ENCODE results near the gene CDKN2B-AS1. TPM values are rescaled to one million over a fixed set of nuclear protein-coding genes. Genes with fewer than 3 reads are reported as not detected.

Gene CDKN2B-AS1
- total RNA-seq, 2 donors from 2014 or later, result 0.62 TPM; not detected in 1

GRCh38 chr9:22148876-22149637, 154.5 kb downstream of the CDKN2B-AS1 start:
- Histone ChIP-seq H3K36me3 (no peaks in the 10 kb centered on the region), H3K4me3 (no peak overlapping the region), H3K27me3 (replicated peaks; ENCODE audit: insufficient read depth) (no peaks in the 10 kb centered on the region), H3K4me1 (replicated peaks) (no peaks in the 10 kb centered on the region), H3K27ac (no peak overlapping the region), H3K9me3 (no peaks in the 10 kb centered on the region)
- intact Hi-C loops (cut with DNase I), result no loop called here
- no peak for TF ChIP-seq POLR2A (IDR thresholded peaks at IDR 0.05)
- no peak for TF ChIP-seq POLR2AphosphoS5 (IDR thresholded peaks at IDR 0.05)
- TF ChIP-seq, protein P1, sequence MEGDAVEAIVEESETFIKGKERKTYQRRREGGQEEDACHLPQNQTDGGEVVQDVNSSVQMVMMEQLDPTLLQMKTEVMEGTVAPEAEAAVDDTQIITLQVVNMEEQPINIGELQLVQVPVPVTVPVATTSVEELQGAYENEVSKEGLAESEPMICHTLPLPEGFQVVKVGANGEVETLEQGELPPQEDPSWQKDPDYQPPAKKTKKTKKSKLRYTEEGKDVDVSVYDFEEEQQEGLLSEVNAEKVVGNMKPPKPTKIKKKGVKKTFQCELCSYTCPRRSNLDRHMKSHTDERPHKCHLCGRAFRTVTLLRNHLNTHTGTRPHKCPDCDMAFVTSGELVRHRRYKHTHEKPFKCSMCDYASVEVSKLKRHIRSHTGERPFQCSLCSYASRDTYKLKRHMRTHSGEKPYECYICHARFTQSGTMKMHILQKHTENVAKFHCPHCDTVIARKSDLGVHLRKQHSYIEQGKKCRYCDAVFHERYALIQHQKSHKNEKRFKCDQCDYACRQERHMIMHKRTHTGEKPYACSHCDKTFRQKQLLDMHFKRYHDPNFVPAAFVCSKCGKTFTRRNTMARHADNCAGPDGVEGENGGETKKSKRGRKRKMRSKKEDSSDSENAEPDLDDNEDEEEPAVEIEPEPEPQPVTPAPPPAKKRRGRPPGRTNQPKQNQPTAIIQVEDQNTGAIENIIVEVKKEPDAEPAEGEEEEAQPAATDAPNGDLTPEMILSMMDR (IDR thresholded peaks at IDR 0.05), result no peak
- DNase-seq (ENCODE audit: low spot score), result no peak

- WGBS, result 99% methylated on average over 9 of the region's 10 CpGs
- no peaks in the 10 kb centered on the region for H3K27me3 ChIP-seq (replicated peaks; ENCODE audit: insufficient read depth)
- no peak overlapping the region for H3K27ac ChIP-seq
- no peak overlapping the region for H3K4me3 ChIP-seq
- no peaks in the 10 kb centered on the region for H3K4me1 ChIP-seq (replicated peaks)
- no peak for DNase-seq (ENCODE audit: low spot score)
- no peaks in the 10 kb centered on the region for H3K36me3 ChIP-seq
- intact Hi-C loops (cut with DNase I), result no loop called here
- H3K9me3 ChIP-seq, result no peaks in the 10 kb centered on the region
- no peak for TF ChIP-seq POLR2AphosphoS5 (IDR thresholded peaks at IDR 0.05)
- TF ChIP-seq, protein P1 (IDR thresholded peaks at IDR 0.05), result no peak
- TF ChIP-seq POLR2A (IDR thresholded peaks at IDR 0.05), result no peak
Measured at GRCh38 chr9:22154064-22154463, 159.5 kb downstream of the CDKN2B-AS1 start.

GRCh38 chr9:22156586-22156985, 162.0 kb downstream of the CDKN2B-AS1 start:
- intact Hi-C loops (cut with DNase I), result no loop called here
- no peak for DNase-seq (ENCODE audit: low spot score)
- Histone ChIP-seq H3K36me3 (no peaks in the 10 kb centered on the region), H3K9me3 (no peaks in the 10 kb centered on the region), H3K4me3 (no peak overlapping the region), H3K27me3 (replicated peaks; ENCODE audit: insufficient read depth) (no peaks in the 10 kb centered on the region), H3K4me1 (replicated peaks) (no peaks in the 10 kb centered on the region), H3K27ac (no peak overlapping the region)
- 86% methylated on average over 6 of the region's 6 CpGs for WGBS
- TF ChIP-seq POLR2A (IDR thresholded peaks at IDR 0.05) (no peak), POLR2AphosphoS5 (IDR thresholded peaks at IDR 0.05) (no peak)
- TF ChIP-seq, protein P1 (IDR thresholded peaks at IDR 0.05), result no peak

DNA sequence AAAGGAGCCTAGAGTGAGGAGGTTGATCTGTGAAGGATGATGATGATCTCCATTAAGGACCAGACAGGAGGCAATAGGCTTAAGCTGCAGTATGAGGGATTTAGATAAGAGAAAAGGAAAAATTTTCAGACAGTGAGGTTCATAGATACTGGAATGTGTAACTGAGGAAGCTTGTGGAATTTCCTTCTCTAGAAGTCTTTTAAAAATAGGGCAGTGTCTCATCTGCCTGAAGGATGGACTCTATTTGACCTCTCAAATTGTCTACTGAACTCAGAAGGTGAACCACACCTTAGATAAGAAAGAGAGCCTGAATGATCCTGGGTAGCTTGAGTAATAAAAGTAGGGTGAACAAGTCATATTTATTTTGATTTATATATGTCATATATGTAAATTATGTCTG, 162.7 kb downstream of the CDKN2B-AS1 start:
- TF ChIP-seq POLR2AphosphoS5 (IDR thresholded peaks at IDR 0.05) (no peak), POLR2A (IDR thresholded peaks at IDR 0.05) (no peak)
- TF ChIP-seq, protein P1 (IDR thresholded peaks at IDR 0.05), result no peak
- intact Hi-C loops (cut with DNase I), result no loop called here
- DNase-seq (ENCODE audit: low spot score), result no peak

GRCh38 chr9:22157828-22158227, 163.2 kb downstream of the CDKN2B-AS1 start:
- no peak overlapping the region for H3K27ac ChIP-seq
- no peaks in the 10 kb centered on the region for H3K9me3 ChIP-seq

More for the DNA sequence above, 162.7 kb downstream of the CDKN2B-AS1 start:
- Histone ChIP-seq H3K27ac (no peak overlapping the region), H3K27me3 (replicated peaks; ENCODE audit: insufficient read depth) (no peaks in the 10 kb centered on the region), H3K36me3 (no peaks in the 10 kb centered on the region), H3K4me1 (replicated peaks) (no peaks in the 10 kb centered on the region), H3K9me3 (no peaks in the 10 kb centered on the region), H3K4me3 (no peak overlapping the region)

More at GRCh38 chr9:22157828-22158227, 163.2 kb downstream of the CDKN2B-AS1 start:
- Histone ChIP-seq H3K36me3 (no peaks in the 10 kb centered on the region), H3K4me1 (replicated peaks) (no peaks in the 10 kb centered on the region), H3K4me3 (no peak overlapping the region), H3K27me3 (replicated peaks; ENCODE audit: insufficient read depth) (no peaks in the 10 kb centered on the region)
- 71% methylated on average over 4 of the region's 4 CpGs for WGBS
- DNase-seq (ENCODE audit: low spot score), result no peak
- intact Hi-C loops (cut with DNase I), result no loop called here
- TF ChIP-seq, protein P1 (IDR thresholded peaks at IDR 0.05), result no peak
- TF ChIP-seq POLR2A (IDR thresholded peaks at IDR 0.05) (no peak), POLR2AphosphoS5 (IDR thresholded peaks at IDR 0.05) (no peak)
